Astrocyte of the spinal cord (primary cell): ENCODE data around the gene COL26A1.

Source experiments
- DNase-seq: peaks from one replicate; pipeline ENCODE4 v3.0.0; 2011; ENCODE audit warnings: low read depth, low spot score
- H3K4me3 ChIP-seq: 2 replicates; pipeline ENCODE4 v1.5.1; 2011; ENCODE audit warnings: low read depth, mild to moderate bottlenecking, low read length, moderate library complexity
- CTCF ChIP-seq: IDR thresholded peaks from 2 replicates; pipeline ENCODE4 v1.5.1; 2012; ENCODE audit warnings: low read depth, mild to moderate bottlenecking, low read length, inconsistent platforms
- in situ Hi-C: cut with HindIII; loops from 2 replicates; pipeline ENCODE4 v1.10.0; 2017; ENCODE audit warnings: low sequenced_read_pairs

The COL26A1 gene

GRCh38 chr7:101453617-101454016 is 90.9 kb downstream of the COL26A1 start:
- DNase-seq: no peak
- H3K4me3 ChIP-seq: no peak overlapping the region
- TF ChIP-seq CTCF: no peak
- in situ Hi-C loops: no loop called here

DNA sequence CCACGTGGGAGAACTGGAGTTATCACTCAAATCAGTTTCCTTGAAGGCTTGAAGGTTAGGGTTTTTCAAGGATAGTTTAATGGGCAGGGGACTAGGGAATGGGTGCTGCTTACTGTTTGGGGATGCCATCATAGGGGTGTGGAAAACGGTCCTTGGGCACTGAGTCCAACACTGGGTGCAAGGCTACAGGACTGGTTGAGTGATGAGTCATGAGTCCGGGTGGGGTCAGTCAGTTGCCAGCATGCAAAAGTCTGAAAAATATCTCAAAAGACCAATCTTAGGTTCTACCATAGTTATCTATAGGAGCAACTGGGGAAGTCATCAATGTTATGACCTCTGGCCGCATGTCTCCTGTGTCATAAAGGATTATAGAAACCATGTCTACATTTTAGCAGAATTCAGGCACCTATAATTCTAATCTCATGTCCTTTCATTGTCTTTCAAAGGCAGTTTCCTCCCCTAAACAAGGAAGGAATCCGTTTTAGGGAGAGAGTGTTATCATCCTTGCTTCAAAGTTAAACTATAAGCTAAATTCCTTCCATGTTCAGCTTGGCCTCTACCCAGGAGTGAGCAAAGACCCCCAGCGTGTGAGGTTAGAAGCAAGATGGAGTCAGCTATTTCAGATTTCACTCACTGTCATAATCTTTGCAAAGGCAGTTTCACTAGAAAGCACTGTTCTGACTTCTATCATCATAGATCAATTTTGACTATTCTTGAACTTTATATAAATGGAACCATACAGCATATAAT is 94.5 kb downstream of the COL26A1 start:
- no peak for DNase-seq
- in situ Hi-C loops: no loop called here
- no peak overlapping the region for H3K4me3 ChIP-seq
- TF ChIP-seq CTCF: no peak

DNA sequence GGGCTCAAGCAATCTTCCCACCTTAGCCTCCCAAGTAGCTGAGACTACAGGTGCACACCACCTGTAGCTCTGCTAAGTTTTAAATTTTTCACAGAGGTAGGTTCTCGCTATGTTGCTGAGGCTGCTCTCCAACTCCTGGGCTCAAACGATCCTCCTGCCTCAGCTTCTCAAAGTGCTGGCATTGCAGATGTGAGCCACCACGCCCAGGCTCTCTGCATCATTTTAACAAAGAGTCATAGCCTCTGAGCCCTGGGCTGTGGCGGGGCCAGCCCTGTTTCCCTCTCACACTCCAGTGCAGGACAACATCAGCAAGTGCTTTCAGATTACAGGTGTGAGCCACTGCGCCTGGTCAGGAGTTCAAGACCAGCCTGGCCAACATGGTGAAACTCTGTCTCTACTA is 102.5 kb downstream of the COL26A1 start:
- no peak for DNase-seq
- in situ Hi-C loops: no loop called here
- no peak overlapping the region for H3K4me3 ChIP-seq
- no peak for TF ChIP-seq CTCF

DNA sequence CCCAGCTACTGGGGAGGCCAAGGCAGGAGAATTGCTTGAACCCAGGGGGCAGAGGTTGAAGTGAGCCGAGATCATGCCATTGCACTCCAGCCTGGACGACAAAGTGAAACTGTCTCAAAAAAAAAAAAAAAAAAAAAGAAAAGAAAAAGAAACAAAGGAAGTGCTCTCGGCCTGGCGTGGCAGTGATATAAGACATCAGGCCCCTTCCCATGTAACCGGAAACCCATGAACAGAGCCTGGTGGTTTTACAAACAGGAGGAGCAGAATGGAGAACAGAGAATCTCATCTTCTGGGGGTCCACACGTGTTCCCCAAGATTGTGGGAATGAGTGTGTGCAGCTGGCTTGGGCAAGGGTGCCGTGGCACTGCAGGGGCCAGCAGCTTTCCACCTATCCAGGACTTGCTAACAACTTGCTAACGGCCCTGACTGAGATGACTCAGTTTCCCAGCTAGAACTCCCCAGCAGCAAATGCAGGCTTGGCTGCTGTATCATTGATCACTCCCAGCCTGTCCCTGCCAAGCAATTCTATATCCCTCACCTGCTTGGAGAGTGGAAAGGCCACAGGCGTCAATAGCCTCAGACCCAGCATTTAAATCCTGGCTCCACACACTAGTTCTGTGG is 103.0 kb downstream of the COL26A1 start:
- no peak overlapping the region for H3K4me3 ChIP-seq
- no peak for TF ChIP-seq CTCF
- DNase-seq: no peak
- in situ Hi-C loops: no loop called here

GRCh38 chr7:101466871-101467270 is 104.2 kb downstream of the COL26A1 start:
- in situ Hi-C loops: no loop called here
- peak; percentile 27 for DNase-seq
- H3K4me3 ChIP-seq: no peak overlapping the region
- TF ChIP-seq CTCF: no peak

DNA sequence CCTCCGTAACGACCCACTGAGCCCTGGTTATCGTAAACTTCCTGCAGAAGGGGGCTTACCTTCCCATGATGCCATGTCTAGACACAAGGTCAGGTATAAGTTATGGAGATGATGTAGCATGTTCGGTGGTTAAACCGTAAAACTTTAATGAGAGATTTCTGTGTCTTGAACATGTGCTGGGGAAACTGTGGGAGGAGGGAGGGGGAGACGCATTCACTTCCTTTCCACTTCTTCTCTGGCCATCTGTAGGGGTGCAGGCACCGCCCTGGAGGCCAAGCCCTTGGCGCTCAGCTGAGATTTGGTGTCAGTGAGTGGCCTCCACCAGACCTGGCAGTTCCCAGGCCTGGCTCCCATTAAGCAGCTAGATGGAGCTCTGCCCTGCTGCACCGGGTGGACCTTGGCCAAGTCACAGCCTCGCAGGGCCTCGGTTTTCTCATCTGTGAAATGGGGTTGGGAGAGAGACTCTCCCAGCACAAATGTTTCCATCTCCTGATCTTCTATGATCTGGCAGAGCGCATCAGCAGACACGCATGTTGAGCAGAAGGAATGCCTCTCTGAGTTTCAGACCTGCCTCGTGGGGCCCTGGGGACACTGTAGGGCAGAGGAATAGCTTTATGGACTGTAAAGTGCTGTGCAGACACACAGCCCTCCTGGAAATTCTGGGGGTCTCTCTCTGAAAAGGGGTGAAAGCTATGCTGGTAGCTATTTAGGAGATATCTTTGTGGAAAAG is 106.0 kb downstream of the COL26A1 start:
- no peak for TF ChIP-seq CTCF
- DNase-seq: no peak
- H3K4me3 ChIP-seq: no peak overlapping the region
- in situ Hi-C loops: no loop called here
